ENCODE data around the gene USP36. TPM values are rescaled to one million over a fixed set of nuclear protein-coding genes. Genes with fewer than 3 reads are reported as not detected.
"Not testable (repeated sequence)": the region's sequence is repeated elsewhere in the genome, so short reads cannot be mapped to it uniquely, and the experiment has no call there.

Gene USP36
- total RNA-seq, 4 donors from 2014 or later, result 36.7 to 63.6 (median 45.2) TPM

- DNase-seq (ENCODE audit: low spot score in 2 of 2), result peak; percentile 47 to 93
- intact Hi-C loops (cut with DNase I; ENCODE audit: low total_unique reads), result no loop called here
- no peak overlapping the region for H3K4me3 ChIP-seq (ENCODE audit: low read depth, poor library complexity, severe bottlenecking)
- TF ChIP-seq POLR2A (IDR thresholded peaks at IDR 0.05) (no peak), CTCF (IDR thresholded peaks at IDR 0.05) (no peak)
- WGBS, 2 donors, result 41 to 62% methylated on average over 28 of the region's 28 CpGs
Measured at GRCh38 chr17:78879635-78880186, 39.1 kb upstream of the USP36 start.

- no peak overlapping the region for H3K4me3 ChIP-seq (ENCODE audit: low read depth, poor library complexity, severe bottlenecking)
- DNase-seq (ENCODE audit: low spot score in 2 of 2), result no peak
- TF ChIP-seq CTCF (IDR thresholded peaks at IDR 0.05), result no peak
- no peak for TF ChIP-seq POLR2A (IDR thresholded peaks at IDR 0.05)
- intact Hi-C loops (cut with DNase I; ENCODE audit: low total_unique reads), result no loop called here
- WGBS, 2 donors, result 80 to 83% methylated on average over 14 of the region's 14 CpGs
Measured at GRCh38 chr17:78878871-78879527, 38.4 kb upstream of the USP36 start.

GRCh38 chr17:78878261-78878660, 37.6 kb upstream of the USP36 start:
- intact Hi-C loops (cut with DNase I; ENCODE audit: low total_unique reads), result no loop called here
- WGBS, 2 donors, result 89 to 93% methylated on average over 15 of the region's 15 CpGs
- TF ChIP-seq CTCF (IDR thresholded peaks at IDR 0.05), result no peak
- no peak for TF ChIP-seq POLR2A (IDR thresholded peaks at IDR 0.05)
- no peak overlapping the region for H3K4me3 ChIP-seq (ENCODE audit: low read depth, poor library complexity, severe bottlenecking)
- no peak for DNase-seq (ENCODE audit: low spot score in 2 of 2)

- DNase-seq (ENCODE audit: low spot score in 2 of 2); intact Hi-C loops (cut with DNase I; ENCODE audit: low total_unique reads); H3K4me3 ChIP-seq (ENCODE audit: low read depth, poor library complexity, severe bottlenecking): not testable (repeated sequence)
- WGBS, 2 donors, result 60 to 77% methylated on average over 8 of the region's 8 CpGs
Measured at GRCh38 chr17:78876954-78877517, 36.4 kb upstream of the USP36 start.

- intact Hi-C loops (cut with DNase I; ENCODE audit: low total_unique reads), result no loop called here
- TF ChIP-seq CTCF (IDR thresholded peaks at IDR 0.05), result no peak
- no peak for TF ChIP-seq POLR2A (IDR thresholded peaks at IDR 0.05)
- DNase-seq (ENCODE audit: low spot score in 2 of 2), result no peak
- no peak overlapping the region for H3K4me3 ChIP-seq (ENCODE audit: low read depth, poor library complexity, severe bottlenecking)
- WGBS, 2 donors, result 63 to 83% methylated on average over 7 of the region's 7 CpGs
Measured at GRCh38 chr17:78876094-78876597, 35.5 kb upstream of the USP36 start.

GRCh38 chr17:78875363-78876093, 34.9 kb upstream of the USP36 start:
- DNase-seq (ENCODE audit: low spot score in 2 of 2), result no peak
- no peak for TF ChIP-seq POLR2A (IDR thresholded peaks at IDR 0.05)
- WGBS, 2 donors, result 62 to 76% methylated on average over 9 of the region's 9 CpGs
- intact Hi-C loops (cut with DNase I; ENCODE audit: low total_unique reads), result no loop called here
- no peak overlapping the region for H3K4me3 ChIP-seq (ENCODE audit: low read depth, poor library complexity, severe bottlenecking)

All from lower leg skin (tissue), 4 donors.